Measurements from ENCODE around the gene POLE4.

The POLE4 gene, protein sequence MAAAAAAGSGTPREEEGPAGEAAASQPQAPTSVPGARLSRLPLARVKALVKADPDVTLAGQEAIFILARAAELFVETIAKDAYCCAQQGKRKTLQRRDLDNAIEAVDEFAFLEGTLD

DNA sequence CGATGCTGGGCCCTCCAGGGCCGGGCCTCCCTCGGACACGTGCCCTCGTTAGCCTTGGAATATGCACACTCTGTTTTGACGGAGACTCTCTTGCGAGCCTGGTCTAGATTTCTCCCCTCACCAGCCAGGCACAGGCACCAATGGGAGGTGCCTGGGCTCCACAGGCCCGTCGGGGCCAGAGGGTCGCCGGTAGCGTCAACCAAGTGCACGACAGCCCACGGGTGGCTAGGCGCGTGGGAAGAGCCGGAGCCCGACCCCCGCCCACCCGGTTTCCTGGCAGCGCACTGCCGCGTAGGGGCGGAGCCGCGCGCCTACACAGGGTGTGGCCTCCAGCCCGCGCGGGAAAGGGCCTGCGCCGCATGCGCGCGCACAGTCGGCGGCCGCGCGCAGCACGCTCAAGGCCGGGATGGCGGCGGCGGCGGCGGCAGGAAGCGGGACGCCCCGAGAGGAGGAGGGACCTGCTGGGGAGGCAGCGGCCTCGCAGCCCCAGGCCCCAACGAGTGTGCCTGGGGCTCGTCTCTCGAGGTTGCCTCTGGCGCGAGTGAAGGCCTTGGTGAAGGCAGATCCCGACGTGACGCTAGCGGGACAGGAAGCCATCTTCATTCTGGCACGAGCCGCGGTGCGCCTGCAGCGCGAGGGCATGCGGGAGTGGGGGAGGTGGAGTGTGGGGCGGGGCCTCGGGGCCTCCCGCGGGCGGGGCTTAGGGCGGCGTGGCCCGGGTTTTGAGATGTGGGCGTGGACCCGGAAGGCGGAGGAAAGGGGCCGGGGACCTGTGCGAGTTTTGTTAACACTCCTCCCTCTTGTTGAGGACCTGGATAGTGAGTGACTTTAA, at the start of gene POLE4:
Gene POLE4, plus strand, starts transcription at position 370 of the 832 bp plus-strand sequence. Its CDS starts 37 bp downstream, at position 407.
- H3K27me3 Mint-ChIP-seq = no peaks in the 10 kb centered on the region

DNA sequence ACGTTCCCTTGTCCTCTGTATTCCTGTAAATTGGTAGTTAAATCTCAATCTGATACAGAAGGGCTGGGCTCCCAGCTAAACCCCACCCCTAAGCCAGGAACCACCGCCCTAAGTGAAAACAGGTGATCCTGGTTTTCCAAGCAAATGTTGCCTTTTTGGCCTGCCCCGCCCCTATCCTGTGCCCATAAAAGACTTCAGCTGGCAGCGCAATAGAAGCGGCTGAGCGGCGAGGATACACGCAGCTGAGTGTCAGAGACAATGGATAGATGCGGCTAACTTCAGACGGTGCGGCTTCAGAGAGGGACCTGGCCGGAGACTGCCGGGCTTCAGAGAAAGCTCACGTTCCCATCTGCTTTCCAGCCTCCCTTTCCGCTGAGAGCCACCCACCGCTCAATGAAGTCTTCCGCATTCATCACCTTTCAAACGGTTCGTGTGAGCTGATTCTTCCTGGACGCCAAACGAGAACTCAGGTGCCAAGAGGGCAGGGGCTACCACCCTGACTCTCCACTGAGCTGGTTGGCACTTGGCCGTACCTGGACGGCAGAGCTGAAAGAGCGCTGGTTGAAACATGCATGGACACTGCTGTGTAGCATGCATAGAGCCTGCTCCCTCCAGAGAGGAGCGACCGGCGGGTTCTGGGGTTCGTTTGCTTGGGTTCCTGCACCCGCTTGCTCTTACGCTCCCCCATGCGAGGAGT, 49.5 kb upstream of the POLE4 start:
- H3K27ac Mint-ChIP-seq = no peak overlapping the region
- H3K4me3 Mint-ChIP-seq = no peak overlapping the region
- no peaks in the 10 kb centered on the region for H3K4me1 Mint-ChIP-seq
- DNase-seq (ENCODE audit: low spot score in 2 of 2) (no peak), ATAC-seq (ENCODE audit: low read depth) (no peak)
- H3K27me3 Mint-ChIP-seq = peaks cover 17% of the 10 kb centered on the region
- peaks cover 2% of the 10 kb centered on the region for H3K36me3 Mint-ChIP-seq
- no peaks in the 10 kb centered on the region for H3K9me3 Mint-ChIP-seq

More for the DNA sequence above, at the start of gene POLE4:
- DNase-seq (ENCODE audit: low spot score in 2 of 2) (peak; percentile 93 to 96), ATAC-seq (ENCODE audit: low read depth) (peak; percentile 88)
- peak within 1 kb of the TSS; percentile 83 for H3K4me3 Mint-ChIP-seq
- H3K36me3 Mint-ChIP-seq = peaks cover 28% of the 10 kb centered on the region
- peak within 1 kb of the TSS; percentile 66 for H3K27ac Mint-ChIP-seq
- no peaks in the 10 kb centered on the region for H3K9me3 Mint-ChIP-seq
- H3K4me1 Mint-ChIP-seq = peaks cover 29% of the 10 kb centered on the region

DNA sequence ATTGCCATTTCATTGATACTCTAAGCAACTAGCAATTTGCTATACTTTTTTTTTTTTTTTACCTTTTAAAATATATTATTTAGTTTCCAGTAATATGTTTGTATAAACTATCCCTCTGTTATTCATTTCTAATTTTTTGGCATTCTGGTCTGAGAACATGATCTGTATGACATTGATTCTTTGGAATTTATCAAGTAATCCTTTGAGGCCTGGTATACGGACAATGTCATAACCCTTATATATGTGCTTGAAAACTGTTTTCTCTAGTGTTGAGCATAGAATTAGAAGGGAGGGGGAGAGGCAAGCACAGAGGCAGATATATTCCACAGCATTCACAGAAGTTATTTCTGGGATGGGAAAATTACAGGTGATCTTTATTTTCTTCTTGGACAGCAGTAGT, 48.2 kb upstream of the POLE4 start:
- Mint-ChIP-seq H3K36me3 (peaks cover 2% of the 10 kb centered on the region), H3K4me1 (no peaks in the 10 kb centered on the region), H3K27me3 (peaks cover 25% of the 10 kb centered on the region), H3K4me3 (no peak overlapping the region), H3K9me3 (no peaks in the 10 kb centered on the region), H3K27ac (no peak overlapping the region)
- DNase-seq (ENCODE audit: low spot score in 2 of 2) = no peak
- ATAC-seq (ENCODE audit: low read depth) = no peak

DNA sequence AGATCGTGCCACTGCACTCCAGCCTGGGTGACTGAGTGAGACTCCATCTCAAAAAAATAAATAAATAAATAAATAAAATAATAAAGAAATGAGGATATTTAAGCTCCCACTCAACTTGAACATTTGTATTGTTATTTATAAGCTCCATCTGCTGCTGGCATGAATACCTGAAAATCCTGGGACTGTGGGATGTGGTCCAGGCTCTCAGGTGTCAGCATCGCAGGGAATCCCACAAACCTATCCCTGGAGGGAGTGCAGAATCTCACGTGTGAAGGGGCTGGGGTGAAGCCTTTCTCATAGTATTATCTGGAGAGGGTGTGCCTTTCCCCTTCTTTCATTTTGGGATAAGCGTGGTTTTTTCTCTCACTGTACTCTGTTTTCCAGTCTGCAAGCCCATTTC, 47.4 kb upstream of the POLE4 start:
- ATAC-seq (ENCODE audit: low read depth) (no peak), DNase-seq (ENCODE audit: low spot score in 2 of 2) (no peak)
- H3K4me1 Mint-ChIP-seq = no peaks in the 10 kb centered on the region
- no peak overlapping the region for H3K4me3 Mint-ChIP-seq
- no peaks in the 10 kb centered on the region for H3K9me3 Mint-ChIP-seq
- H3K27me3 Mint-ChIP-seq = peaks cover 25% of the 10 kb centered on the region
- H3K36me3 Mint-ChIP-seq = peaks cover 2% of the 10 kb centered on the region
- H3K27ac Mint-ChIP-seq = no peak overlapping the region

DNA sequence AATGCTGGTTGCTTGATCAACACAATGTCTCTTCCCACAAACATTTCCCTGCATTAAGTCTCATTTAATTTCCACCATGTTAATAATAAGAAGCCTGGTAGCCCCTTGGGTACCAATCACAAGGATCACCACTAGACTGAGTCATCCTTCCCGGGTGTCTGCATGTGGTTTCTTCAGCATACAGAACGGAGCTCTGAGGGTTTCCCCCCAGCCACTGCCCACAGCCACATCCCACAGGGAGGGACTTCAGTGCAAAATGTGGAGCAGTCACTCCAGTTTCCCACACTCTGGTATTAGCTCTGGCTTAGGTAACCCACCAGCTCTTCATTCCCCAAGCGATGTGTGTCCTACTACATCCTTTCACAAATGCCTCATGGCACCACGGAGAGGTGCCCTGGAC, 42.7 kb upstream of the POLE4 start:
- H3K36me3 Mint-ChIP-seq = no peaks in the 10 kb centered on the region
- H3K27ac Mint-ChIP-seq = no peak overlapping the region
- no peaks in the 10 kb centered on the region for H3K9me3 Mint-ChIP-seq
- no peak for DNase-seq (ENCODE audit: low spot score in 2 of 2)
- H3K4me3 Mint-ChIP-seq = no peak overlapping the region
- H3K4me1 Mint-ChIP-seq = peaks cover 2% of the 10 kb centered on the region
- H3K27me3 Mint-ChIP-seq = peaks cover 26% of the 10 kb centered on the region
- no peak for ATAC-seq (ENCODE audit: low read depth)

DNA sequence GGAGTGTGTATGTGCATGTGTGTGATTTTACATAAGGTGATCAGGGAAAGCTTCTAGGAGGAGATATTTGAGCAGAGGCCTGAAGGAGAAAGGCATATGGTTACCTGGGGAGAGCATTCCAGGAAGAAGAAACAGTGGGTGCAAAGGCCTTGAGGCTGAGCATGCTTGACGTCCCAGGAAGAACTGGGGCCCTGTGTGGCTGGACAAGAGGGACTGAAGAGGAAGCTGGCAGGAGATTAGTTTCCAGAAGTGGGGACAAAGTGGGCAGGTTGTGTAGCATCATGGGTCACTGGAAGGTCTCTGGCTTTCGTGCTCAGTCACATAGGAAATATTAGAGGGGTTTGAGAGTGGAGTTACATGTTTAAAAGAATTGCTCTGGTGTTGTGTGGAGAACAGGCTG, 42.0 kb upstream of the POLE4 start:
- Mint-ChIP-seq H3K36me3 (no peaks in the 10 kb centered on the region), H3K4me1 (peaks cover 2% of the 10 kb centered on the region), H3K9me3 (no peaks in the 10 kb centered on the region), H3K4me3 (no peak overlapping the region), H3K27me3 (peaks cover 26% of the 10 kb centered on the region), H3K27ac (no peak overlapping the region)
- DNase-seq (ENCODE audit: low spot score in 2 of 2) (no peak), ATAC-seq (ENCODE audit: low read depth) (no peak)

DNA sequence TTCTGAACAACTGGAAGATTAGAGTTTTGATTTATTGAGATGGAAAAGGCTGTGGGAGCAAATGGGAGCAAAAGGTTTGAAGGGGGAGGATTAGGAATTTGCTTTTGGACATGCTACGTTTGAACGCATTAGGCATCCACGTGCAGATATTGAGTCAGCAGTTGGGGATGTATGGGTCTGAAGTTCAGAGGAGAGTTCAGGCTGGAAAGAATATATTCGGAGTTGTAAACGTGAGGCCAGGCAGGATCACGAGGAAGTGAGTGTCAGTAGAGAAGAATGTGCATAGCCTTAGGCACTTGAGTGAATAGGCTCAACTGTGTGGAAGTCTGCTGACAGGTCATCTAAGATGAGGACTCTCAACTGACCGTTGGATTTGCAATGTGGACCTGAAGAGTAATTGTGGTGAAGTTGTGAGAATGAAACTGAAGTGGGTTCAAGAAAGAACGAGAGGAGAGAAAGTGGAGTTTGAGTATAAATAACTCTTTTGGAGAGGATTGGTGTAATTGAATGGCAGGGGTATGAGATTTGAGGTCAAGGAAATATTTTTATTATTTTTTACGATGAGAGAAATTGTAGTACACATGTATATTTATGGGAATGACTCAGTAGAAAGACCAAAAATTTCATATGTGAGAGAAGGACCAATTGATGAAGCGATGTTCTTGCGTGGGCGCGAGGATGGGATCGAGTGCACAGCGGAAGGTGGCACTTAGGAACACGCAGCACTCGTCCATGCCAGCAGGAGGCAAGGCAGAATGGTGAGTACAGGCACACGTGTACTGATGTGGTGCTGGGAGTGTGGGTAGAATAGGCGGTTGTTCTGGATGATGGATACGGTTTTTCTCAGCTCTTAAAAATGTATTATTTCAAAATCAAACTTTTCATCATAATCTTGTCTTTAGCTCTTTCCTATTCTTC, 40.5 kb upstream of the POLE4 start:
- no peak for DNase-seq (ENCODE audit: low spot score in 2 of 2)
- ATAC-seq (ENCODE audit: low read depth) = no peak
- Mint-ChIP-seq H3K27ac (no peak overlapping the region), H3K36me3 (no peaks in the 10 kb centered on the region), H3K9me3 (no peaks in the 10 kb centered on the region), H3K4me1 (peaks cover 4% of the 10 kb centered on the region), H3K27me3 (peaks cover 23% of the 10 kb centered on the region), H3K4me3 (no peak overlapping the region)

DNA sequence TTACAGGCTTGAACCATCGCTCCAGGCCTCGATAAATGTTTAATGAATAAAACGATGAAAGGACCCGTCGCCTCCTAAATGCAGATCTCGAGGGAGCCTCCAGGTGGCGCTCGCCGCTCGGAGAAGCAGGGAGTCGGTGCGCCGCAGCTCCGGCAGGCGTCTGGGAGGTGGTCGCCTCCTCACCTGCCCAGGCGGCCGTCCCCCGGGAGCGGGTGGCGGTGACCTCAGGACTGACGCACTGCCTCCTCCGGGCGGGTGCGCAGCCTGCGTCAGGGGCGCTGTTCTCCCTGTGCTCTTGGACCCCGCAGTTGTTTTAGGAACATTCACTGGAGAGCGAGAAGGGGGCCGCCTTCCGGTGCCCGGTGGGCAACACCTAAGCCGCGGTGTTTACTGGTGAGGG, 38.6 kb upstream of the POLE4 start:
- Mint-ChIP-seq H3K27ac (no peak overlapping the region), H3K4me1 (peaks cover 5% of the 10 kb centered on the region), H3K4me3 (peak overlapping the region; percentile 18), H3K27me3 (peaks cover 11% of the 10 kb centered on the region), H3K36me3 (no peaks in the 10 kb centered on the region), H3K9me3 (no peaks in the 10 kb centered on the region)
- DNase-seq (ENCODE audit: low spot score in 2 of 2) = peak; percentile 76 to 82
- ATAC-seq (ENCODE audit: low read depth) = peak; percentile 90

DNA sequence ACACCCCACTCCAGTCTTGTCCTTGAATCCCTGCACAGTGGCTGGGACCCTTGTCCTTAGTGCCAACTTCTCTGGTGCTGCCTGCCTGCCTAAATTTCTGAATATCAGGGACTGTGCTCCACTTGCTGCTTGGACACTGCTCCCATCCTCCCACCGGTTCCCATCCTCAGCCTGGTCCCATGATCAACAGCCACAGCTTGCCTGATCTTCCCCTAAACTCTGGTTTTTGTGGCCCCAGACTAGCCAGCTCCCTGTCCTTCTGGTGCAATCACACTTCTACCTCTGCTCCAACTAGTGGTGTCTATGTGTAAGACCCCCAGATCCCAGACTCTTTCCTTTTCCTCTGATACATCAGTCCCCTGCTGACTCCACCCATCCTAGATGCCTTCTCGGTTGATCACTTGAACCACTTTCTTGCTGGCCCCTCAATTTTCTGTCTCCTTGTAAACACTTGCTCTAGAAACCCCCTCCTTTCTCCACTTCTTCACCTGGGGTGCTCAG, 37.2 kb upstream of the POLE4 start:
- Mint-ChIP-seq H3K27ac (no peak overlapping the region), H3K36me3 (no peaks in the 10 kb centered on the region), H3K27me3 (peaks cover 9% of the 10 kb centered on the region), H3K9me3 (no peaks in the 10 kb centered on the region), H3K4me1 (peaks cover 5% of the 10 kb centered on the region), H3K4me3 (no peak overlapping the region)
- DNase-seq (ENCODE audit: low spot score in 2 of 2) (no peak), ATAC-seq (ENCODE audit: low read depth) (no peak)

DNA sequence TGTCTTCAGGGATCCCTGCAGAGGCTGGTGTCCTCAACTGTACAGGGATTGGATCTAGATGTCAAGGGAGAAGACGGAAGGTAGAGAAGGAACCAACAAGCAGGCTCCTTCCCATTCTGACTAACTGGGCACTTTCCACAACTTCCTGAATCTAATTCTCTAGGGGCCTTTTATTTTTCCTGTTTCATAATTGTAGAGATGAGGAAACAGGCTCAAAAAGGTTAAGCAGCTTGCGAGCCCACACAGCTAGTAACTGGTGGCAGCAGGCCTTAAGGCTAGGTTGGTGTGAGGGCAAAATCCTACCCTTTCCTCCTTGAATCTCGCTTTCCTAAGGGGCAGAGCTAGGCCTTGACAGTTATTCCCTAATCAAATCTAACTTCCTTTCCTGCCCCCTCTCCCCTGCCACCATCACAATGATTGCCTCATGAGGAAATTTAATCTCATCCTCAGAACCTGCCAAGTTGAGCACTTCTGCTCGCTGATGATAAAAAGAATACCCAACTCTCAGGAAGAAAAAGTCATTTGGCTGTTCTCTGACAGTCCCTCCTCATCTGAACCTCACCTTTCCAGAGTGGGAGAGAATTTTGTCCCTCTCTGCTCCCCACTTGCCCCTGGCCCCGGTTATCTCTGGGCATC, 35.7 kb upstream of the POLE4 start:
- no peak for DNase-seq (ENCODE audit: low spot score in 2 of 2)
- H3K4me1 Mint-ChIP-seq = peaks cover 5% of the 10 kb centered on the region
- no peaks in the 10 kb centered on the region for H3K9me3 Mint-ChIP-seq
- H3K27ac Mint-ChIP-seq = no peak overlapping the region
- peaks cover 3% of the 10 kb centered on the region for H3K36me3 Mint-ChIP-seq
- ATAC-seq (ENCODE audit: low read depth) = no peak
- peaks cover 4% of the 10 kb centered on the region for H3K27me3 Mint-ChIP-seq
- no peak overlapping the region for H3K4me3 Mint-ChIP-seq

DNA sequence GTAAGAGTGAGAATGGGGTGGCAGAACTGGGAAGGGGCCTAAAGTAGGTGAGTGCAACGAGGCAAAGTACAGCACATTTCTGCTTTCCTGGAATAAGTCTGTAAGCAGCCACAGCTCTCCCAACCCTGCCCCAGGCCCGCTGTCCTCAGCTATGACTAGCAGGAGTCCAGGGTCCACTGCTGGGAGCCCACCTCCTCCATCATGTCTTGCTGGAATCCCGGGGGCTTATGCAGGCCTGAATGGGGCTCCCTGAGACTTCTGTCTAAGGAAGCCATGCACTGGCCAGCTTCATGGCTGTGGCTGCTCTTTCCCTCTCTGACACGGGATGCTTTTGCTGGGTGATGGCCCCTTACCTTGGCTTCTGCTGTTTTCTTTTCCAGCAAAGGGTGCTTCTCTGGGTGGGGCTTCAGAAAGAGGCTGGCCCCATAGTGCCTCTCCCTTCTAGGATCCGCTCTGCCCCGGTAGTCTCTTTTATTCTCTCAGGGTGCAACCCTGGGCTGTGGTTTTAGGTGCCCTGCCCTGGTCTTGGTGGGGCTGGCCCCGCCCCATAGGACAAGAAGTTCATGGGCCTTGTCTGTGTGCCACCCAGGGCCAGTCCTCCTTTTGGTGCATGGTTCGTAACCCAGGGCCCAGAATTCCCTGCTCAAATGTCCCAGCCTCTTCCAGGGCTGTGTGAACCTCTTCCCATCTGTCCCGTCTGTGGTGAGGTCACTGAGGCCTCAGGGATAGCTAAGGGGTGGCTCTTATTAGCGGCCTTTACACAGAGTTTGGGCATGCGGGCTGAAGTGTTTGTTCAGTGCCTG, 33.8 kb upstream of the POLE4 start:
- Mint-ChIP-seq H3K4me3 (no peak overlapping the region), H3K36me3 (peaks cover 12% of the 10 kb centered on the region), H3K4me1 (peaks cover 2% of the 10 kb centered on the region), H3K9me3 (no peaks in the 10 kb centered on the region), H3K27me3 (peaks cover 4% of the 10 kb centered on the region), H3K27ac (no peak overlapping the region)
- DNase-seq (ENCODE audit: low spot score in 2 of 2) (no peak), ATAC-seq (ENCODE audit: low read depth) (no peak)

DNA sequence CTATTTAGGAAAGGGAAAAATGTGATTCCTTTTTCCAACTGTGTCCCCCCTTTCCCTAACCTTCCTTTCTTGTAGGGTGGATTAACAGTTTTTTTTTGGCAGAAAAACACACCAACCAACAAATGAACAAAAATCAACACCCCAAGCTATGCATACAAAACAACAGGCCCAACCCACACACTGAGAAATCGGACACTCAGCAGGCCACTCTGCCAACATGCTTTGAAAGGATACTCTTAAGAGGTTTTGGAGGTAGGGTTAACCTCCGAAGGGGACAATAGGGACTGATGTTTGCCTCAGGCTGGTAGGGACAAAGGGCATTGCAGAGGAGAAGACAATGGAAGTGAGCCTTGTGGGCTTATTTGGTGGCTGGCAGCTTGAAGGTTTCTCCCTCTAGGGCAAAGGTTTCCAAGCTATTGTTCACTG, 33.1 kb upstream of the POLE4 start:
- no peak overlapping the region for H3K27ac Mint-ChIP-seq
- no peak overlapping the region for H3K4me3 Mint-ChIP-seq
- H3K27me3 Mint-ChIP-seq = peaks cover 4% of the 10 kb centered on the region
- ATAC-seq (ENCODE audit: low read depth) (no peak), DNase-seq (ENCODE audit: low spot score in 2 of 2) (no peak)
- H3K9me3 Mint-ChIP-seq = no peaks in the 10 kb centered on the region
- H3K36me3 Mint-ChIP-seq = peaks cover 12% of the 10 kb centered on the region
- H3K4me1 Mint-ChIP-seq = peaks cover 2% of the 10 kb centered on the region
